K562 treated with DMSO at 1 percent for 24 hours (cell line): ENCODE measurements around the gene IGFBP6. TPM values are rescaled to one million over a fixed set of nuclear protein-coding genes. Genes with fewer than 3 reads are reported as not detected.

ENCODE experiments used
- total RNA-seq: library from RNA; unstranded; fragments of 300-600 nt; gene quantifications from 2 replicates; pipeline ENCODE4 v1.2.3, GENCODE V29; 2022; ENCODE audit warnings: low read depth; ENCODE audit not compliant: insufficient read depth

IGFBP6 gene, protein sequence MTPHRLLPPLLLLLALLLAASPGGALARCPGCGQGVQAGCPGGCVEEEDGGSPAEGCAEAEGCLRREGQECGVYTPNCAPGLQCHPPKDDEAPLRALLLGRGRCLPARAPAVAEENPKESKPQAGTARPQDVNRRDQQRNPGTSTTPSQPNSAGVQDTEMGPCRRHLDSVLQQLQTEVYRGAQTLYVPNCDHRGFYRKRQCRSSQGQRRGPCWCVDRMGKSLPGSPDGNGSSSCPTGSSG
- 1.4 TPM in 1 of 2 replicates, not detected in the other for total RNA-seq

DNA sequence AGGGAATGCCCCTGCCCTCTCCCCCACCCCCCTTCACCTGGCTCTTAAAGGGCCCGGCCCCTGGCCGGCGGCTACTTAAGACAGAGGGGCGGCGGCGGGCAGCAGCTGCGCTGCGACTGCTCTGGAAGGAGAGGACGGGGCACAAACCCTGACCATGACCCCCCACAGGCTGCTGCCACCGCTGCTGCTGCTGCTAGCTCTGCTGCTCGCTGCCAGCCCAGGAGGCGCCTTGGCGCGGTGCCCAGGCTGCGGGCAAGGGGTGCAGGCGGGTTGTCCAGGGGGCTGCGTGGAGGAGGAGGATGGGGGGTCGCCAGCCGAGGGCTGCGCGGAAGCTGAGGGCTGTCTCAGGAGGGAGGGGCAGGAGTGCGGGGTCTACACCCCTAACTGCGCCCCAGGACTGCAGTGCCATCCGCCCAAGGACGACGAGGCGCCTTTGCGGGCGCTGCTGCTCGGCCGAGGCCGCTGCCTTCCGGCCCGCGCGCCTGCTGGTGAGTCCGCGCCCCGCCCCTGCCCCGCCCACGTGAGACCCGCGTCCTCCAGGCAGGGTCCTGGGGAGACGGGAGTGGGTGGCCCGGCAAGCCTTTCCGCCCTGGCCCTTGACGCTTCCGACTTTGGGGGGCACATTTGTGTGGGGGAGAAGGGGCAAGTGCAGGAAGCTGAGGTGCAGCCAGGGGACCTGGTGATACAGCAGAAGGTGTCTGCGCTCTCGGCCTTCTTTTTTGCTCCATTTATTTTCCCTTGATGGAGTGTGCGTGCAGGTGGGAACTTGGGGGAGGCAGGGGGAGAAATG, at the start of gene IGFBP6:
Gene IGFBP6 (plus strand): TSS at position 104 of the 790 bp plus-strand sequence. CDS start 51 bp downstream, at position 155.

DNA sequence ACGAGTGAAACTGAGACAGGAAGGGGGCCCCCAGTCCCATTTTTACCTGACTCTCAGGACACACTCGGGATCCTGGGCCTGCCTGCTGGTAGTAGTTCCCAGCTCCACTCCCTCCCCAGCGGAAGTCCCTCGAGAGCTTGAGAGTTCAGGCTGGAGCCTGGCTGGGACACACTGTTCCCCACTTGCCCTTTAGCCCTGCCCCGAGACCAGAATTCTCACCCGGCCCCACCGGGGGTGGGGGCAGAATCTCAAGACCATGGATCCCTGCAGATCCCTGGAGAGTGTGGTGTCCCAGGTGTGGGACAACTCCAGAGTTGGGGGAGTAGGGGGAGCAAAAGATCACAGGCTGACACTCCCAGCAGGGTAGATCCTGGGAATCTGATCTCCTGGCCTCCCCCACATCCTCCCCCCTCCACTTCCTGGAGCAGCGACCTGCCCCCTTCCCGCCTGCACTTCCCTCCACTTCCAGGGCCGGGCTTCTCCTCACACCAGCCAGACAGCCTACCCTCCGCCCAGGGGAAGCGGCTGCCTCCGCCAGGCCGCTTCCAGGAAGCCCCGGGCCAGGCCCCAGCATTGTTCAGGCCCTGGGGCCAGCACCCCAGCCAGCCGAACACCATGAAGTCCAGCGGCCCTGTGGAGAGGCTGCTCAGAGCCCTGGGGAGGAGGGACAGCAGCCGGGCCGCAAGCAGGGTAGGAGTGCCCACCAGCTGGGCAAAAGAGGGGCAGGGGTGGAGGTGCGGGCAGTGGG, 47.7 kb upstream of the IGFBP6 start, which contains the start of gene TNS2:
Gene TNS2 (plus strand): TSS at position 495 of the 748 bp plus-strand sequence. CDS start 121 bp downstream, at position 616.

DNA sequence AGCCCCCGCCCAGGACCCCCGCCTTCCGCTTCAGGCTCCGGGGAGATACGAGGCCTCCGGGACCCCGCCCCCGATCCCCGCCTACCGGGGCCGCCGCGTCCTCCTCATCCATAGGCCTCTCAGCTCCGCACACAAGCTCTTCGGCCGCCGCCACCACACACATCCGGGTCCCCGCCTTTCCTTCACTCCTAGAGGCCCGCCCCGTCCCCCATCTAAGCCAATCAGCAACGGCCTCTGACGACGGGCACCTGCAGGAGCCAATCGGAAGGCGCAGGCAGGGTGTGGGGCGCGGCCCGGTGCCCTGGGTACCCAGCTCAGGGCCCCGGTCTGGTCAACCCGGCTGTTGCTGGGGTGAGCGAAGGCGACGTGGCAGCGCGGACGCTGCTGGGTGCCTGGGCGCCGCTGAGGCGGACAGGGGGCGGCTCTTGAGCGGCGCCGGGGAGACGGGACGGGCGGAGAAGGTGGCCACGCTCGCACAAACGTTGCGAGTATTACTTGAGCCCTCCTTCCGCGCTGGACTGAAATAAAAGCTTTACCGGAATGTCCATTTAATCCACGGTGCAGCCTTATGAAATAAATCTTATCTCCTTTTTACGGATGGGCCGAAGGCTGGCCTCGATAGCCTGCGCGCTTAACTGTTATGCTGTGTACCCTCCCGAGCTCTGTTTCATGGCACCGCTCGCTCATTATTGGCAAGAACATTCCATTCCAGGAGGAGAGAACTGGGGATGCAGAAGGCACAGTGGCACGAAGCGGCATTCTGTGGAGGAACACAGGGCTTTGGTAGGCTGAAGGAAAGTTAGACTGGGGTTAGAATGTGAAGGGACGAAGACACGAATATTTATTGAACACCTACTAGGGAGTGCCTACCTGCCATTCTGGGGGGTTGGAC, 18.0 kb upstream of the IGFBP6 start, which contains the start of gene SPRYD3:
Gene SPRYD3 (minus strand): TSS at position 165 of the 892 bp plus-strand sequence. CDS start 57 bp downstream, at position 108.

DNA sequence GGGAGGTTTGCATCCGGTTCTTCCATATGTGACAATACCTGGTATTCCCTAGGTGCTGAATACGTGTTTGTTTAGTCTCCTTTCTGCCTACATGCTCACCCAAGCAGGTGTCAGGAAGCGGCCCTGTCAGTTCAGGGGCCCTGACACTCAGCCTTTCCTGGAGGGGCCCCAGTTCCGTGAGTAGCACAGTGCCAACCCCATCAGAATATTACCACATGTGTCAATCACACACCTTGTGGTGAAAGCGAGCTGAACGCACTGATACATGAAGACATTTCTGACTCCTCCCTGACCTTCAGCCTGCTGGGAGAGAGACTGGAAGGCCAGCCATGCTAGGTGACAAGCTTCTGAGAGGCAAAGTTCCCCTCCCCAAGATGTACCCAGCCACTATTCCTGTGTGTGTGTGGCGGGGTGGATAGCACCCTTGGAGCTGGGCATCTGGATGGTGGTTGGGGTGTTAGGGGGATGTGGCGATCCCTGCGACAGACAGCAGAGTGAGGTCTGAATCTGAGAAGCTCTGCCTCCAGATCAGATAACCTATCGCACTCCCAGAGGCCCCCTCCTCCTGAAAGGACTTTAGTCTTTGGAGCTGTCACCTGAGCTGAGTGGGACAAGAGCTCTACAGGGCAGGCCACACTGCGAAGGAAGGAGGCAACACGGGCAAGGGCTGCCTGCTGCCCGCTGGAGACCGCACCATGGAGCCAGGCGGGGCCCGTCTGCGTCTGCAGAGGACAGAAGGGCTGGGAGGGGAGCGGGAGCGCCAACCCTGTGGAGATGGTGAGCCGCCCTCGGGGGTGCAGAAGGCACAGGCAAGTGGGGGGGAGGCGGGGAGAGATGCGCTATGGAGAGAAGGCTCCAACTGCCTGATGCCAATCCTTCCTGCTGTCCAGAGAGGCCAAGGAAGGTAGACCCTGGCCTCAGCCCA, 5.7 kb downstream of the IGFBP6 start, which contains the start of gene SOAT2:
Gene SOAT2 (plus strand): TSS at position 604 of the 925 bp plus-strand sequence. CDS start 92 bp downstream, at position 696.

Other genes starting within 250 kb of the IGFBP6 start
- not detected in 2 replicates for gene KRT78, start 248.7 kb upstream of the IGFBP6 start, total RNA-seq
- 613 and 644 TPM in 2 replicates for gene KRT8, start 192.6 kb upstream of the IGFBP6 start, total RNA-seq
- gene KRT18, start 148.5 kb upstream of the IGFBP6 start, total RNA-seq: 385 and 414 TPM in 2 replicates
- 250 and 262 TPM in 2 replicates for gene EIF4B, start 91.2 kb upstream of the IGFBP6 start, total RNA-seq
- 5.0 and 7.3 TPM in 2 replicates for gene TNS2, start 47.6 kb upstream of the IGFBP6 start, total RNA-seq
- gene SPRYD3, start 18.3 kb upstream of the IGFBP6 start, total RNA-seq: 25.9 and 26.5 TPM in 2 replicates
- not detected in 2 replicates for gene SOAT2, start 5.8 kb downstream of the IGFBP6 start, total RNA-seq
- gene ZNF740, start 83.1 kb downstream of the IGFBP6 start, total RNA-seq: 17.8 and 19.3 TPM in 2 replicates
- 11.8 and 13.8 TPM in 2 replicates for gene CSAD, start 83.3 kb downstream of the IGFBP6 start, total RNA-seq
- gene ITGB7, start 109.6 kb downstream of the IGFBP6 start, total RNA-seq: 1.4 and 1.6 TPM in 2 replicates
- 5.7 and 8.1 TPM in 2 replicates for gene RARG, start 134.5 kb downstream of the IGFBP6 start, total RNA-seq
- gene ESPL1, start 170.6 kb downstream of the IGFBP6 start, total RNA-seq: 35.7 and 41.1 TPM in 2 replicates
- gene PFDN5, start 197.9 kb downstream of the IGFBP6 start, total RNA-seq: 578 and 589 TPM in 2 replicates
- gene MYG1, start 202.0 kb downstream of the IGFBP6 start, total RNA-seq: 4.4 and 6.6 TPM in 2 replicates
- 76.6 and 87.2 TPM in 2 replicates for gene AAAS, start 223.9 kb downstream of the IGFBP6 start, total RNA-seq
- gene SP7, start 238.7 kb downstream of the IGFBP6 start, total RNA-seq: not detected in 2 replicates